Mammary epithelial cell (primary cell): ENCODE data around the gene SNX24.

ENCODE experiments used
- CTCF ChIP-seq, 2 donors: IDR thresholded peaks in 1 of 2; conservative IDR thresholded peaks in 1 of 2; 2 replicates each; pipeline ENCODE4 v1.5.1; 2011 to 2012; ENCODE audit warnings: inconsistent platforms in 2 of 2, low read length in 2 of 2, mild to moderate bottlenecking in 2 of 2, control low read depth in 1 of 2, low read depth in 1 of 2; ENCODE audit not compliant: insufficient read depth in 1 of 2; ENCODE audit errors: extremely low read depth in 1 of 2
- EZH2 ChIP-seq: IDR thresholded peaks from 2 replicates; pipeline ENCODE4 v1.6.1; 2012; ENCODE audit warnings: low read length, inconsistent platforms, borderline replicate concordance

GRCh38 chr5:122972877-122973276, 127.5 kb downstream of the SNX24 start:
- TF ChIP-seq CTCF (conservative IDR thresholded peaks at IDR 0.05 in 1 of 2, IDR thresholded peaks at IDR 0.05 in 1 of 2; ENCODE audit: extremely low read depth in 1 of 2, insufficient read depth in 1 of 2, low read depth in 1 of 2, low read length in 2 of 2) (no peak), EZH2 (no peak)
